ENCODE measurements around the gene ACO2. TPM values are rescaled to one million over a fixed set of nuclear protein-coding genes. Genes with fewer than 3 reads are reported as not detected.

The ACO2 gene
- total RNA-seq, 1 donor from 2014 or later: 59.8 TPM

DNA sequence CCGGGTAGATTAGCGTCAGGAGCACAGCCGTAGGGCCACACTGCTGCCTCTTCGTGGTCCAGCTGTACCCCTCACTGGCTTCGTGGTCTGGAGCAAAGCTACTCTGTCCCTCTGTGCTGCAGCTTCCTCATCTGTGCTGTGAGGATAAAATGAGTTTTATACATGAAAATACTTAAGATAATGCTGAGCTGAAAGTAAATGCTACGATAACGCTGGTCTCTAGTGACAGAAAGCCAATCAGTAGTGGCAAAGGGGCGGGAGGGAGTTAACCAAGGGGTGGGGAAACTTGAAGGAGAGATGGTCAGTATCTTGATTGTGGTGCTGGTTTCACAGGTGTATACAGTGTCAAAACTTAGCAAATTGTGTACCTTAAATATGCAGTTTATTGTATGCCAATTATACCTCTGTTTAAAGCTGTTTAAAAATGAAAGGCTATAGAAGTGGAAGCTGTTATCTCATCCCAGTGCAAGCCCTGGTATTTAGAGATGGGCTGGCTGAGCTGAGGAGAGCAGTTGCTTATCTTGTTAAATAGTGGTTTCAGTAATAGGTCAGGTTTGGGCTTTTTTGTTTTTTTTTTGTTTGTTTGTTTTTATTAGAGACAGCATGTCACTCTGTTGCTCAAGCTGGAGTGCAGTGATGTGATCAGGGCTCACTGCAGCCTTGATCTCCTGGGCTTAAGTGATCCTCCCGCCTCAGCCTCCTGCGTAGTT lies 36.7 kb downstream of the ACO2 start:
- no peak overlapping the region for H3K4me3 ChIP-seq (ENCODE audit: low read depth, low read length)
- no peak for DNase-seq (ENCODE audit: low read depth)
- TF ChIP-seq, protein P1, sequence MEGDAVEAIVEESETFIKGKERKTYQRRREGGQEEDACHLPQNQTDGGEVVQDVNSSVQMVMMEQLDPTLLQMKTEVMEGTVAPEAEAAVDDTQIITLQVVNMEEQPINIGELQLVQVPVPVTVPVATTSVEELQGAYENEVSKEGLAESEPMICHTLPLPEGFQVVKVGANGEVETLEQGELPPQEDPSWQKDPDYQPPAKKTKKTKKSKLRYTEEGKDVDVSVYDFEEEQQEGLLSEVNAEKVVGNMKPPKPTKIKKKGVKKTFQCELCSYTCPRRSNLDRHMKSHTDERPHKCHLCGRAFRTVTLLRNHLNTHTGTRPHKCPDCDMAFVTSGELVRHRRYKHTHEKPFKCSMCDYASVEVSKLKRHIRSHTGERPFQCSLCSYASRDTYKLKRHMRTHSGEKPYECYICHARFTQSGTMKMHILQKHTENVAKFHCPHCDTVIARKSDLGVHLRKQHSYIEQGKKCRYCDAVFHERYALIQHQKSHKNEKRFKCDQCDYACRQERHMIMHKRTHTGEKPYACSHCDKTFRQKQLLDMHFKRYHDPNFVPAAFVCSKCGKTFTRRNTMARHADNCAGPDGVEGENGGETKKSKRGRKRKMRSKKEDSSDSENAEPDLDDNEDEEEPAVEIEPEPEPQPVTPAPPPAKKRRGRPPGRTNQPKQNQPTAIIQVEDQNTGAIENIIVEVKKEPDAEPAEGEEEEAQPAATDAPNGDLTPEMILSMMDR (IDR thresholded peaks at IDR 0.05; ENCODE audit: insufficient read depth, low read length, severe bottlenecking): no peak
- H3K27me3 ChIP-seq (ENCODE audit: control insufficient read depth, insufficient read depth, low read length): no peaks in the 10 kb centered on the region
- H3K36me3 ChIP-seq (ENCODE audit: control insufficient read depth, insufficient read depth, low read length): peaks cover 19% of the 10 kb centered on the region
- FAIRE-seq: no peak

DNA sequence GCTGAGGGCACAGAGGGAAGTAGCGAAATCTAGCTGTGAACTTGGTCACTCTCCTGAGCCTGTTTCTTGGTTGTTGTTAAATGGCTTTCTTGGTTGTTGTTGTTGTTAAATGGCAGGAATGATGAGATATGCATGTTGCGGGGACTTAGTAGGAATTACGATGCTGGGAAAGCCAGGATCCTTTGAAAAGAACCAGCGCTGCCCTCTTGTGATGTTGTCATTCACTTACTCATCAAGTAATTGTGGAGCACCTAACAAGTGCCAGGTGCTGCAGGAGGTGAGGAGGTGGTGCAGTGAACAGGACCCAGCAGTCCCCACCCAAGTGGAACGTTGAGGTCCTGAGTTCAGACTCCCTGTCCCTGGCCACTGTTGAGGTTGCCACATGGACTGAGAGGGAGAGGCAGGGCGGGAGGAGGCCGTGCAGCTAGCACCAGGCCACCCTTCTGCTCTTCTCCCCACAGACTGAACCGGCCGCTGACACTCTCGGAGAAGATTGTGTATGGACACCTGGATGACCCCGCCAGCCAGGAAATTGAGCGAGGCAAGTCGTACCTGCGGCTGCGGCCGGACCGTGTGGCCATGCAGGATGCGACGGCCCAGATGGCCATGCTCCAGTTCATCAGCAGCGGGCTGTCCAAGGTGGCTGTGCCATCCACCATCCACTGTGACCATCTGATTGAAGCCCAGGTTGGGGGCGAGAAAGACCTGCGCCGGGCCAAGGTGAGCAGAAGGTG lies 38.6 kb downstream of the ACO2 start:
- H3K36me3 ChIP-seq (ENCODE audit: control insufficient read depth, insufficient read depth, low read length): peaks cover 19% of the 10 kb centered on the region
- FAIRE-seq (no peak), DNase-seq (ENCODE audit: low read depth) (no peak)
- TF ChIP-seq, protein P1 (IDR thresholded peaks at IDR 0.05; ENCODE audit: insufficient read depth, low read length, severe bottlenecking): no peak
- H3K4me3 ChIP-seq (ENCODE audit: low read depth, low read length): no peak overlapping the region
- H3K27me3 ChIP-seq (ENCODE audit: control insufficient read depth, insufficient read depth, low read length): no peaks in the 10 kb centered on the region

DNA sequence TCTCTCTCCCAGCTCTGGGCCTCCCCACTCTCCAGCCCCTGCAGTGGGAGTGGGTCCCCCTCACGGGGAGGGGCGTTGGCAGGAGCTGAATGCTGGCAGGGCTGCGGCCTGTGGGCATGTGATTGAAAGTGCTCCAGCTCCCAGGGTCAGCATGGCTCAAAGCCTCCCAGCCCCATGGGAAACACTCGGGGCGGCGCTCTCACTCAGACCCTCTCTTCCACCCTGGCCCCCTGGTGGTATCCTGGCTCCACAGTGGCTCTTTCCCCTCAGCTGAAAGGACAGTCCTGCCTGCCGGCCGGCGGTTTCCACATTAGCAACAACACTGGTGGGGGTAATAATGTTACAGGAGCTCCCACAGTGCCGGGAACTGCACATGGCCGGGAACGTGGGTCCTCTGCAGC lies 39.9 kb downstream of the ACO2 start:
- TF ChIP-seq, protein P1 (IDR thresholded peaks at IDR 0.05; ENCODE audit: insufficient read depth, low read length, severe bottlenecking): no peak
- peaks cover 20% of the 10 kb centered on the region for H3K36me3 ChIP-seq (ENCODE audit: control insufficient read depth, insufficient read depth, low read length)
- no peak overlapping the region for H3K4me3 ChIP-seq (ENCODE audit: low read depth, low read length)
- FAIRE-seq (no peak), DNase-seq (ENCODE audit: low read depth) (no peak)
- no peaks in the 10 kb centered on the region for H3K27me3 ChIP-seq (ENCODE audit: control insufficient read depth, insufficient read depth, low read length)

DNA sequence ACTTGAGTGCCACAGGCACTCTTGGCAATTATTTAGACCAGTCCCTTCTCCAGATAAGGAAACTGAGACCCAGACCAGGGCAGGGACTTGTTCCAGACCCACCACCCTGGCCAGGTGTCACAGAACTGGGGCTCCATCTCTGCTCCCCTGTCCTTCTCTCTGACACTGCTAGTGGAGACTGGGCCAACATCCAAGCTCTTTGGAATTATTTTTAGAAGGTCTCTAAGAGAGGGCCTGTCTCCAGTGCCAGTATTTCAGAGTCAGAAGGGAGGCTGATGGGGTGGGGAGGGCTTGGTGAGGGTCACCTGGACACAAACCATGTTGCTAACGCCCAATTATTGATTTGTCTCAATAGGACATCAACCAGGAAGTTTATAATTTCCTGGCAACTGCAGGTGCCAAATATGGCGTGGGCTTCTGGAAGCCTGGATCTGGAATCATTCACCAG lies 42.6 kb downstream of the ACO2 start:
- Histone ChIP-seq H3K36me3 (ENCODE audit: control insufficient read depth, insufficient read depth, low read length) (peaks cover 29% of the 10 kb centered on the region), H3K4me3 (ENCODE audit: low read depth, low read length) (no peak overlapping the region), H3K27me3 (ENCODE audit: control insufficient read depth, insufficient read depth, low read length) (no peaks in the 10 kb centered on the region)
- DNase-seq (ENCODE audit: low read depth) (no peak), FAIRE-seq (no peak)
- TF ChIP-seq, protein P1 (IDR thresholded peaks at IDR 0.05; ENCODE audit: insufficient read depth, low read length, severe bottlenecking): no peak

DNA sequence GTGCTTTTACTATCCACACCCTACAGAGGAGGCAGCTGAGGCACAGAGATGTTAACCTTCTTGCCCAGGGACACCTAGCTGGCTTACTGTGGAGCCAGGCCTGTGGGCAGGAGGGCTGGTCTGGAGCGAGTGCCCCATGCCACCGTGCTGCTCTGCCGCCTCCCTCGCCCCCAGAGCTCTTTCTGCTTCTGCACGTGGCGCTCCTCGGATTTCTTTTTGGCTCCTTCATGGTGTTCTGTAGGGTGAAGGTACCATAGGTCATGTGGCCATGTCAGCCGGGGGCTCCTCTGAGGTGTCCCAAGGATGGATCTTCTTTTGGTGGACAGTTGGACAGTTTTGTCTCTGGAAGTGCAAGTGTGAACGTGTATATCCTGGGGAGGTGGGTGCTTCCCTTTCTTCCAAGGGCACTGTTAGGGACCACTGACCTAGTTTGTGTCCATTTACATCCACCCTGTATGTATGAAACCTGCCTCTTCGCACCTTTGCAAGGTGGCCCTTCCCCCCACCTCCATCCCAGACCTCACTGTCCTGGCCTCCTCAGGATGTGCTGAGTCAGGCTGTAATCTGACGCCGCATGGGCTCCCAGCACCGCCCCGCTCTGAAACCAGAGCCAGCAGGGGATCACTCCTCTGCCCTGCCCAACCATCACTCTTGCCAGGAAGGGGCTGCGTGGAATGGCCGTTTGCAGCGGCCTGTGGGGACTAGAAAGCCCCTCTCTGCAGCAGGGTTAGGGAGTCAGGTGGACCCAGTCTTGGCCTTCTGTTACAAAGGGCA lies 43.7 kb downstream of the ACO2 start:
- FAIRE-seq (peak; percentile 23), DNase-seq (ENCODE audit: low read depth) (peak; percentile 50)
- H3K36me3 ChIP-seq (ENCODE audit: control insufficient read depth, insufficient read depth, low read length): peaks cover 24% of the 10 kb centered on the region
- H3K27me3 ChIP-seq (ENCODE audit: control insufficient read depth, insufficient read depth, low read length): no peaks in the 10 kb centered on the region
- no peak overlapping the region for H3K4me3 ChIP-seq (ENCODE audit: low read depth, low read length)
- TF ChIP-seq, protein P1 (IDR thresholded peaks at IDR 0.05; ENCODE audit: insufficient read depth, low read length, severe bottlenecking): no peak

All from bronchial epithelial cell (primary cell).